ENCODE data around the gene FOXA3.

FOXA3 gene
- 0 to 0.14 reads per million in 2 donors for total RNA-seq

DNA sequence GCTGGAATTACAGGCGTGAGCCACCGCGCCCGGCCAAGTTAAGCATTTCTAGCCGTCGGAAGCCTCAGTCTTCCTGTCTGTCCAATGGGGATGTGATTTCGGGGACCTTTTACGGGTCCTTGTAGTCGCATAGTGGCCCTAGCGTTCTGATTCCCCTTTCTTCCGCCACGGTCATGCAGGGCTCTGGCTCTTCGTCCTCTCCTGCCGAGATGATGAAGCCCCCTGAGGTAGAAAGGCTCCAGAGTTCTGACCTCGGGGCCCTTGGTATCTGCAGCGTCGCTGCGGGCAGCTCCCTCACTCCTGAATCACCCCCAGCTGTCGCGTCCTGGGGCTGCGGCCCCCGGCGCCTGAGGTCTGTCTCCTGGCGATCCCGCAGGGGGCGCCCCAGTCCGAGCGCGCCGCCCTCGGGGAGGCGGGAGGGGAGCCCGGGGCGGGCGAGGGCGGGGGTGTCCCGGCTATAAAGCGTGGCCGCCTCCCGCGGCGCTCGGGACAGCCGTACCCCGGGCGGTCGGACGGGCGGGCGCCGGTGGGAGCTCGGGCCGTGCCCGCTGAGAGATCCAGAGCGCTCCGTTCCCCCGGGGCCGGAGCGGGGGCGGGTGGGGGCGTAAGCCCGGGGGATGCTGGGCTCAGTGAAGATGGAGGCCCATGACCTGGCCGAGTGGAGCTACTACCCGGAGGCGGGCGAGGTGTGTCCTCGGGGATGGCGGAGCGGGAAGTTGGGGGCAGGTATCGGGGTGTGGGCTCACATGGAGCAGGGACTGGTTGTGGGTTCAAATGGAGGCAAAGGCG is at the start of gene FOXA3:
Gene FOXA3 (plus strand): TSS at position 487 of the 789 bp plus-strand sequence. CDS start 131 bp downstream, at position 618.
- peak; percentile 49 for DNase-seq

DNA sequence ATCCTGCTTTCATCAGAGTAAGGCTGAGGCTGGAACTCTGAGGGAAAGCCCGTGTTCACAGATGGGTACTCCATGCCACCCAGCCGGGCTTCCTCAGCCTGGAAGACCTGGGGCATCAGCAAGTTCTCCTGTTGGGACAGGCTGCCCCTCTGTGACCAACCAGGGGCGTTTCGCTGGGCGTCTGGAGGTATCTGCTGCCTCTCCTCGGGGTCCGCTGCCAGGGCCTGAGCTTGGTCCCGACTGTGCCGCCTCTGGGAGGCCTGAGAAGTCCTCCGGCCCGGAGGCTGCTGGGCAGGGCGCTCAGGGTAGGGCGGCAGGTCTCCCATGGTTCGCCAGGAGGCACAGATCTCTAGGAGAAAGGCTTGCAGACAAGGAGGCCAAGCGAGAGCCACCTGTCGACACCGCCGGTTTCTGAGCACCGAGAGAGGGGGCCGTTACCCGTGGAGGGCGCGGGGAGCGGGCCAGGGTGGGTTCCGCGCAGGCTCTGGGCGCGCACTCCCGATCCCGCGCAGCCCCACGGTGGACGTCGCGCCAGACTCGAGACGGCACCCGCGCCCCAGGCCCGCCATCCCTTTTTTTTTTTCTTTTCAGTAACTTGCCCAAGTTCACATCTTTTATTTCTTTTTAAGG is 49.2 kb upstream of the FOXA3 start, which contains the start of gene RSPH6A:
Gene RSPH6A (minus strand): TSS at position 458 of the 630 bp plus-strand sequence. CDS start 132 bp downstream, at position 326.
- DNase-seq: no peak

DNA sequence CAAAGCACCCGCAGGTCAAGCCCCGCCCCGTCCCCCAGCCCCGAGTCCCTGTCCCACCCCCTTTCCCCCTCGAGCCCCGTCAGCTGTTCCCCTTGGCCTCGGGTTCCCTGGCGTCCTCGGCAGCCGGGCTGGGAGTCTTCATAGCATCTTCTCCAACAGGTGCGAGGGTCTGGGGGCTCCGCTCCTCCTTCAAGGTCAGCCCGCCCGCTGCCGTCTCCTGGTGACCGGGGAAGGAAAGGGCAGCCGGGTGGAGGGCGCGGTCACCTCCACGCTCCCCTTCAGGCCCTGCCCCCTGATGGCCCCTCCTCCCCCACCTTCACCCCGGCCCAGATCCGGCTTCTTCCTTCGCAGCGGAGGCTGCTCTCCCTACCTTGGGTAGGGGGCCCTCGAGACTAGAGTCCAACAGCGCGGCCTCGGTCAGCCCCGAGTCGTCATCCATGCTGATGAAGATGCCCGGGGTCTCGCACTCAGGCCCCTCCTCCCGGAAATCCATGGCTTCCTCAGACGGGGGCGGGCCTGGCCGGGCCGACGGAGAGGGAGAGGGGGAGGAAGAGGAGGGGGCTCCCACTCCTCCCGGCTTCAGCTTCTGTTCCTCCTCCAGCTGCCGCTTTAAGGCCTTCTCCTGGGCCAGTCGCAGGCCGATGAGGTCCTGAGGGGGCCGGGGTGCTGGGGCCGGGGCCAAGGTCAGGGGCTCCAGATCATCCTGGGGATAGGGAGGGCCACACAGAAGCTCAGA is 48.5 kb upstream of the FOXA3 start:
- DNase-seq: no peak

DNA sequence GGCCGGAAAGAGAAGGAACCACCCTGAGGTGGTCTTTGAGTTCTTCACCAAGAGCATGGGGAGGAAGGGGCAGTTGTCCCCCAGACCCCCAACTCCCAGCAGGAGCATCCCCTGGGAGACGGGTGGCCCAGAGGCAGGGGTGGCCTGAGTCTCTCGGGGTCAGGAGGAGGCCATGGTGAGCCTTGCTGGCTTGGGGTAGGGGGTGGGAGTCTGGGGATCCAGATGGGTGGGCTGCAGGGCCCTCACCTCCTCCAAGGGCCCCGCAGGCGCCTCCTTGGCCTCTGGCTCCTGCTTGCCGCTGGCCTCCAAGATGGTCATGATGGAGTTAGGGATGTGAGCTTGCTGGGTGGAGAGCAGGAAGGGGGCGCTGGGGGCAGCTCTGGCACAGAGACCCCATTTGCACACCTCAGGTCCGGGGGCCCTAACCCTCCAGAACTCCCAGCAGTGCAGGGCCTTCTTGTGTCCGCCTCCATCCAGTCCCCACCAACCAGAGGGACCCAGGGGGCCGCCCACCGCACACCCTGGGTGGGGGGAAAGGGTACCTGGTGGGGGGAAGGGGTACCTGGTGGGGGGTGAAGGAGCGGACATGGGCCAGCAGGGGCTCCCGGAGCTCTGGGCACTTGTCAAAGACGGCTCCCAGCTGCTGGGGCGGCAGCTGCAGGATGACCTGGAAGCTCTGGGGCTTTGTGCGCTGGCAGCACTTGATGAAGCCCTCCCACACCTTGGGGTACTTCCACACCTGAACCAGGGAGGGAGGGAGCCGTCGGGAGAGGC is 47.7 kb upstream of the FOXA3 start:
- DNase-seq: no peak

DNA sequence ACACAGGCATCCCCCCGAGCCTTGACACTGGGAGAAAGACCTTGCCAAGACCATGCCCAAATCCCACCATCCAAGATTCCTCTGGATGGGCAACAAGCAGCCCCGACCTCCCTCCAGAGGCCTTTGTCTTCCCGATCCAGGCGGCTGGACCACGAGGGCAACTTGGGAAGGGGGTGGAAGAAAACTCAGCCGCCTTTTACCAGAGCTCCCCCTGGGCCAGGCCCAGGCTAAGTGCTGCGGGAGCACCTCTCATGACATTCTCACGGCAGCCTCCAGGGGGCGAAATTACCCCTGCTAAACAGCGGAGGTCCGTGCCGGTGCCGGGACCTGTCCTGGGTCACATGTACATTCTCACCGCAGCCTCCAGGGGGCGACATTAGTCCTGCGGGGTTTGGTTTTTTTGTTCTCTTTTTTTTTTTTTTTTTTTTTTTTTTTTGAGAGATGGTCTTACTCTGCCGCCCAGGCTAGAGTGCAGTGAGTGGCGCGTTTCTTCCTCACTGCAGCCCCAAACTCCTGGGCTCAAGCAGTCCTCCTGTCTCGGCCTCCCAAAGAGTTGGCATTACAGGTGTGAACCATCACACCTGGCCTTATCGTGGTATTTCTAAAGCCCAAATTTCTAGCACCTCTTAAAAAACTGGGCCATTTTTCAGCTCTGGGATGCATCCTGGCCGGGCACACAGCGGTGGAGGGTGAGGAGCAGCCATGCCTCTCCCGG is 47.0 kb upstream of the FOXA3 start:
- DNase-seq: peak; percentile 99

DNA sequence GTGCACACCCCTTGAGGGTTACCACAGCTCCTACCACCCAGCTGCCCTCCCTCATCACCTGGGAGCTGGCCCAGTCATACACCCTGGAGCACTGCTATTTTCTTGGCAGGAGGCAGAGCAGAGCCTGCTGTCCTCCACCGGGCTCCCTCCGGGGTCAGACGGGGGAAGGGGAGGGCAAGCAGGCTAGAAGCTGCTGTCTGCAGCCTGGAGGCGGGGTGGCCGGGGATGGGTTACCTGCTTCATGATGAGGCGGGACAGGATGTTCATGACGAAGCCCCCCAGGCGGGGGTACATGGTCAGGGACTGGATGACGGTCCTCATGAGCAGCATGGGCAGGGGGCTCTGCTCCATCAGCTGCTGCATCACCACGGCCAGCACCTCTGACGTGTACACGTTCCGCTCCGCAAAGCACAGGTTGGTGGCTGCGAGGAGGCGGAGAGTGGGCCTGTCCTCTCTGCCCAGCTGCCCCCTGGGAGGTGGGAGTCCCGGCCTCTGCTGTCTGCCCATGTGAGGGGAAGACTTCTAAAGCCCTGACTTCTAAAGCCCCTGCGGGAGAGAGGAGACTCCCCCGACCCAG is 46.3 kb upstream of the FOXA3 start:
- no peak for DNase-seq

DNA sequence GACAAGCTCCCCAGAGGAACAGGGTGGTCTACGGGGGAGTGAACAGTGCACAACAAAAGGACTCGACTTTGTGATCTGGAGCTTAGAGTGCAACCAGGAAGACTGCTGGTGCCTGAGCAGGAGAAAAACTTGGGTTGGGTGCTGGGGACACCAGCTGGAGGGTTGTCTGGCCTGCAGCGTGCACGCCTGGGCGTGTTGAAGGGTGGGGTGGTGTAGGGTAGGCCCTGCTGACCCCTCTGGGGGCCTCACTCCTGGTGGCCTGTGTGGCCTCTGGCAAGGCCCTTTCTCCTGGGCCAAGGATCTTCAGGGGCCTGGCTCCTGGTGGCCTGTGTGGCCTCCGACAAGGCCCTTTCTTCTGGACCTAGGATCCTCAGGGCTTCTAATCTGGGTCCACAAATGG is 44.4 kb upstream of the FOXA3 start:
- DNase-seq: no peak

DNA sequence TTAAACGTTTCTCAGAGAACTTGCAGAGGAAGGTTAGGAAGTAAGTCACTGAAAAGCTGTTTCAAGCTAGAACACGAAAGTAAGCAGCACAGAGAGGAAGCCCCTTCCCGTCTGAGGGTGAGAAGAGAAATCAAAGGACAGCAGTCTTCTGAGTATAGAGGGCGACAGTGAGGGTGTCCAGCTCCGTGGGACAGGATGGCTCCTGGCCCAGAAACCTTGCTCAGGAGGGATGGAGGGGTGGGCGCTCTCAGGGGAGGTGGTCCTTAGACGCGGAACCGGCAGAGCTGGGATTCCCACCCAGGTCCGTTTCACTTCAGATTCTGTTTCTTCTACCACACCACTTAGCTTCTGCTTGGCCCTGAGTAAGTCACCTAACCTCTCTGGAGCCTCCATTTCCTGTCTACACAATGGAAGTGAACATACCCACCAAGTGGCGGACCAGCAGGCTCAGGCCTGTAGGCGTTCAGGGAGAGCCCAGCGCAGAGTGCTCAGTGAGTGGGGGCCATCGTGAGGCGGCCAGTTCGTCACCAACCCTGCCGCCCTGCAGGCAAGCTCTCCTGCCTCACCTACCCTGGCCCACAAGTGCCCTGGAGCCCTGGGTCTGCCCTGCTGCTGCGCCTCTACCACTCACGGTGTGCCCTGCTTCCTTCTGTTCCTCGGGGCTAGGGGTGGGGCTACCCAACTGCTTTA is 43.6 kb upstream of the FOXA3 start:
- DNase-seq: no peak

DNA sequence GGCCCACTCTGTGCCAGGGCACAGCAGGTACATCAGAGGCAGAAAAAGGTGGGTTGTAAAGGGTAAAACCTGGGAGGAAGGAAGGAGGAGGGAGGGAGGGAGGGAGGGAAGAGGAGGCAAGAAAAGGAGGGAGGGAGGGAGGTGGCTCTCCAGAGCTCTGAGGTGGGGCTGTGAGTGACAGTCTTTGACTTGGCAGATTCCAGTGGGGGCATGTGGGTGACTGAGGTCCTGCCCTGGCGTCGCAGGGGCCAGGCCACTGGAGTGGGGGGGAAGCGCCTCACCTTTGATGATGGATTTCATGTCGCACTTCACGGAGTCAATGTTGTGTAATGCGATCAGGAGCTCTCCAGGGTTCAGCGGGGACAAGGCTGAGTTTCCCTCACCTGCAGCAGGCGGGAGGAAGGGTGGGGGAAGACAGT is 43.0 kb upstream of the FOXA3 start:
- no peak for DNase-seq

DNA sequence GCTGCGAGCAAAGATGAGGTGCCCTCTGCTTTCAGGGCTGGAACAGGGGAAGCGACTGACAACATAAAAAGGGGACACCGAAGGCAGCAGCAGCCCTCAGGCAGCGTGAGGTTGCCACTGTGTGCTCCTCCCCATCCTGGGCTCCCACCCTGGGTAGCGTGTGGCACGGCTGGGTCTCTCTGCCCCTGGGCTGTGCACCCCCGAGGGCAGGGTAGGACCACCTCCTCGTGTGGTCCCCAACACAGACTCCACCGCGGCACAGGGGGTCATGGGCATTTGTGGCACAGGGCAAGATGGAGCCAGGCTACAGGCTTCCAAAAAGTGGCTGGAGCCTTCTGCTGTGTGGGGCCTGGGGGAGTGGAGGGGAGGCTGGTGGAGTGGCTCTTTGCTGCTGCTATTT is 42.6 kb upstream of the FOXA3 start:
- DNase-seq: no peak

DNA sequence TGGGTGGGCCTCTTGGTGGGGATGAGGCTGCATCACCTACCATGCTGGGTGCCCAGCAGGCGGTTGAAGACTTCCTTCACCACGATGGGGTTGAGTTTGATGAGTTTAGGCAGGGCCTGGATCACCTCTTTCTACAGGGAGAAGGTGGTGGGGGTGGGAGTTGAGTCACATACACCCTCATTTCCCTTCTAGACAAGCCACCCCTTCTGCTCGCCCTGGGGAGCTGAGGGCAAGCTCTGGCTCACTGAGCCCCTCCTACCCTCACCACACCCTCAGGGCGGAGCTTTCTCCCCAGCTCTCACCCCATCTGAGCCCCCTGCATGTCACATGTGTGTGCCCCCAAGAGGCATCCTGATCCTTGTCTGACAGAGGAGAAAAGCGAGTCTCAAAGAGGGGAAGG is 41.4 kb upstream of the FOXA3 start:
- no peak for DNase-seq

DNA sequence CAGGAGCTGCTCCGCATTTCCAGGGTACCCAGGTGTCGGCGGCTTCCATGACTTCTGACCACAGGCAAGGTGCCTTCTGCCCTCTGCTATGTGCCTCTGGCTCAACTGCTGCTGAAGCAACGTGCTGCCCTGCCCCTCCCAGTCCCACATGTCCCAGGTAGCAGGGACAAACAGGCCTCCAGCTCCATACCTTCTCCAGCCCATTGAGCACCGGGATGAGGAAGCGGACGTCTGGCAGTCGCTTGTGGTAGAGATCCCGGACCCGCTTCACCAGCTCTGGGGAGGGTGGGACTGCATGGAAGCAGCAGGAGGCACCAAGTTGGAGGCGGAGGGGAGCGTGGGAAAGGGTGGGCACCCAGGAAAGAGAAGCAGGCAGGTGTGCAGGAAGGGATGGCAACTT is 40.9 kb upstream of the FOXA3 start:
- DNase-seq: no peak

DNA sequence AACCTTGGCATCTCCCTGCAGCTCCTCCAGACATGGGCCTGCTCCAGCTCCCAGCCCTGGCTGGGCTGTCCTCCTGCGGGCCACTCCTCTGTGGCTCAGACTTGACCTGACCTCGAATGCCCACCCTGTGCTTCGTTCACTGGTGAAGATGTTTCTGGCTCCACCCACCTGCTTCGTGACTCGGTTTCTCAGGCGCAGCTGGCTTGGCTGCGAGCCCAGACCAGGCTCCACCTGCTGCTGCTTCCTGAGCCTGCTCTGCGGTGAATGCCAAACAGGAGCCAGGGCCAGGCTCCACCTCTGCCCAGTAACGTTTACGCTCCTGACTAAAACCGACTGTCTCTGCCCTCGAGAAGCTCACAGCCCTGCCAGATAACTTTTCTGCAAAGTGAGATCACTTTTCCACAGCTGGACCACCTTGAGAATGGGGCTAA is 40.1 kb upstream of the FOXA3 start:
- no peak for DNase-seq

DNA sequence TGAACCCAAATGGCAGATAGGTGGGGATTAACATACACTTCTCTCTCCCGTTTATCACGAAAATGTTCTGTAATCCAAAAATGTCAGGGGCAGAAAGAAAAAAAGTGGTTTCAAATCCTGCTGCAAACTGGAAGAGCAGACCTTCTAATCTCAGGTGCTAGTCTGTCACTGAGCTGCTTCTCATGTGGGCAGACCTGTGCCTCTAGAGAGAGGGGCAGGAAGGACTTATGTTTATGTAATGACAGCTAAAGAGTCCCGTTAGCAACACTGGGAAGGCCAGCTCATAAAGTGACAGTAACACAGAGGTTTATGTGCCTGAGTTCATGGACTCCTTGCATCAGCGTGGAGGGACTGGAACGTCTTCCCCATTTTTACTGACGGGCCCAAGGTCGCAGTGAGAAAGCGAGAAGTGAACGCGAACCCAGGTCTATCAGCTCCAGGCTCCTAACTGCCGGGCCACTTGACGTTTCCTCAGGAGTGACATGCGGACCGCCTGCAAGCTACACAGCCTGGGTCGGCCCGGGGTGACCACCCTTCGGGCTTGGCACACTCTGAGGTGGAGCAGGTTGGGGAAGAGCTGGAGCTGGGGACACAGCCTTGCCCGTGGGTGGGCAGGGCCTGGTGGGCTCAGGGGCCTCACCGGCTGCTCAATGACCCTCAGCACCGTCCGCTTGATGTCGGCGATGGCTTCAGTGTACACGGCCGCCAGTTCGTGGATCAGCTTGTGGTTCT is 39.4 kb upstream of the FOXA3 start:
- DNase-seq: no peak

DNA sequence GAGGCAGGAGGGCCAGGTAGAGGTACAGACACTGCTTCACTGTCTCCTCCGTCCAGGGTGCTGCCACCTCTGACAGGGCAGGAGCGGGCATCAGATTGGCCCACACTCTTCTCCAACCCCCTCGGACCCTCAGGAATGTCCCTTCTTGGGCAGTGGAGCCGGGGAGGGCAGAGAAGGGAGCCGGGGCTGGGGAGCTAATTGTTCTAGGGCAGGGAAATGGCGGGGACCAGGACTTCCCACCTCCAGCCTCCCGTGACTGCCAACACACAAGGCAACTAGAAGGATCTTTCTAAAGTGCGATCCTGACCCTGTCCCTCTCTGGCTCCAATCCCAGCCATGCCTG is 38.9 kb upstream of the FOXA3 start:
- DNase-seq: no peak

DNA sequence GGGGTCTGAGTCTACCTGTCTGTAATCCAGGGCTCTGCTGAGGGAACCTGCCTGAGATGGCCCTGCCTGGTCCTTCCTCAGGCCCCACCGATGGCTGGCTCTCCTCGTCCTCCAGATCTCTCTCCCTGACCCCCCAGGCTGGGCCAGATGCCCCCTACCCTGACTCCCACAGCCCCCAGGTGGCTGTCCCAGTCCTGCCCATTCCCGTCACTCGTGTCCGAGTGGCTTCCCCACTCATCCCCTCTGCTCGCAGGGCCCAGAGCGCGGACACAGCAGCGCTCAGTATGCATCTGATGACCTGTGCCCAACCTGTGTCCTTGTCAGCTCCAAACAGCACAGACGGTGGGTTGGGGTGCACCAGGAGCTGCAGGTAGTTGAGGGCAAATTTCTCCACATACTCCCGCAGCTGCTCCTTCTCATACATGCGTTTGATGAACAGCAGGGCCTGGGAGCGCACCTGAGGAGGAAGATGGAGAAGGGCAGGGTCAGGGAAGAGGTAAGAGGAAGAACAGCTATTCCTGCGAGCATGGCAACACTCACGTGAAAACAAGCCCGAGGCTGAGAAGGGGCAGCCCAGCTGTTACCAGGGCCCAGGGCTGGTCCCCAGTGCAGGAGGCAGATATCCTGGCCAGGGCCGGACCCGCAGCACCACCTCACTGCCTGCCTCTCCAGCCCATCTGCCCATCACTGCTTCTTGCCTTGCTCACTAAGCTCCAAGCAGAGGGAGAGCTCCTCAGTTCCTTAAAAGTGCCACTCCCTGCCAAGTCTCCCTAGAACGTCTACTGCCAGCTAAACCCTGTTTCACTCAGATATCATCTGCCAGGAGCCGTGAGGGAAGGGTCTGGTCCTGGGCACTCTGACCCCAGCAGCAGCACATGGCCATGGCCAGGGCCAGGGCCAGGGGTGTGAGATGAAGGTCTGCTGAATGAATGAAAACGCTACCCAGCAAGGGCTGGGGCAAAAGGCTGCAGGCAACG is 37.9 kb upstream of the FOXA3 start:
- DNase-seq: no peak

DNA sequence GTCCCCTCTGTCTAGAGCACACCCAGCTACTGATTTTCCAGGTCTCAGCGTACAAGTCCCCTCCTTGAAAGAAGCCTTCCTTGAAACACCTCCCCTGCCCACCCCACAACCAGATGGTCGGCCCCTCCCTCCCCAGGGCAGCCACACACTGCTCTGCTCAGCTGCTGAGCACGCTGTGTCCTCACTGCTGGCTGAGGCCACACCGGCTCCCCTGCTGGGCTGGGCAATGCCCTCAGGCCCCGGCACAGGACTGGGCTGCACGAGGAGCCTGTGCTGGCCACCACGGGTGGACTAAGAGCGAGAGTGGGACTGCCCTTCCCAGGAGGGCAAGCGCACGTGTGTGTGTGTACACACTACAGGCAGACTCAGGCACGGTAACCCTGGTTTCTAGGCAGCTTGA is 37.2 kb upstream of the FOXA3 start:
- DNase-seq: no peak

DNA sequence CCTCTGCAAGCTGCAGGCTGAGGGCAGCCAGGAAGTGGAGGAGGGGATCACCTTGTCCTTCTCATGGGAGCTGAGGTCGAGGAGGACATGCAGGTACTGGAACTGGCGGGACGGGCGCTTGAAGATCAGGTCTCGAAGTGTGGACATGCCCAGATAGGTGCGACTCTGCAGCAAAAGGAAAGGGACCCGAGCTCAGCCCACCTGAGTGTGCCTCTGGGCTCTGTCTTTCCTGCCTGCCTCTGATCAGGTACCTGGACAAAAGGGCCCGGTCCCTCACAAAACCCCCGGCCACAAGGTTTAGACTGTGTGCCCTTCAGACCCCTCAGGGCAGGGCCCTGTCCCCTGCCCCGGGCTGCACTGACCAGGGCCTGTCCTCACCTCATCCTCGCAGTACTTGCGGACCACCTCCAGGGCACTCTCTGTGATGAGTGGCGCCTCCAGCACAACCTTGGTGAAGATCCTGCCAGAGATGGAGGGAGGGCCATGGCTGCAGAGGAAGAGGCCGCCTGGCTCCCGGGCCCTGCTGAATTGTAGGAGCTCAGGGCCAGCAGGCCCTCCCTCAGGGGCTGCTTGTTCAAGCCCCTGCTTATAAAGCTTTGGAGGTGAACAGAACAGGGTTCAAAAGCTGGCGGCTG is 36.5 kb upstream of the FOXA3 start:
- DNase-seq: no peak

DNA sequence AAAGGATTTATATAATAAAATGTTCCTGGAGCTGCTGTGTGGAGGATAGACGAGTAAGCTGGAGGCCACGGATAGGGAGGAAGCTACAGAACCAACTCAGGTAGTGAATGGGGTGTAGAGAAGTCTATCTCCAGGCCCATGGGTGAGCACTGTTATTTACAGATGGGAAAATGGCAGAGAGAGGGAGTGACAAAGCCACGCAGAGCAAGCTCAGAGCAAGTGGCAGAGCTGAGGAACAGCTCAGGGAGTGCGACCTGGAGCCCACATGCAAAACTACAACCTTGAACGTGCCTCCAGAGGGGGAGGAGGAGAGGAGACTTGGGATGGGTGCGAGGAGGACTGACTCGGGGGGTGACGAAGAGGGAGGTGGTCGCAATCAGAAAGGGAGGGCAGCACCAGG is 35.6 kb upstream of the FOXA3 start:
- DNase-seq: no peak
